GM18508 (cell line): ENCODE measurements around the gene FGF14.

ENCODE experiments used
- ATAC-seq: cut with Tn5 transposase; IDR thresholded peaks from one replicate; pipeline ENCODE4 v1.9.1; 2021; ENCODE audit warnings: moderate number of reproducible peaks; ENCODE audit not compliant: insufficient read depth, unreplicated experiment

The FGF14 gene

GRCh38 chr13:102373221-102373620 is 28.6 kb downstream of the FGF14 start:
- no peak for ATAC-seq

GRCh38 chr13:102369302-102369701 is 32.5 kb downstream of the FGF14 start:
- no peak for ATAC-seq

GRCh38 chr13:102367836-102368235 is 34.0 kb downstream of the FGF14 start:
- no peak for ATAC-seq

GRCh38 chr13:102361113-102361512 is 40.7 kb downstream of the FGF14 start:
- ATAC-seq, result no peak

- no peak for ATAC-seq
These were observed 42.6 kb downstream of the FGF14 start for GRCh38 chr13:102359264-102359663.

- ATAC-seq, result no peak
These were observed 46.6 kb downstream of the FGF14 start for GRCh38 chr13:102355251-102355650.

- no peak for ATAC-seq
These were observed 47.8 kb downstream of the FGF14 start for GRCh38 chr13:102354011-102354410.

GRCh38 chr13:102351521-102351920 is 50.3 kb downstream of the FGF14 start:
- no peak for ATAC-seq

GRCh38 chr13:102347490-102347889 is 54.4 kb downstream of the FGF14 start:
- no peak for ATAC-seq

GRCh38 chr13:102346769-102347168 is 55.1 kb downstream of the FGF14 start:
- ATAC-seq, result no peak

GRCh38 chr13:102344410-102344809 is 57.4 kb downstream of the FGF14 start:
- no peak for ATAC-seq

GRCh38 chr13:102333320-102334198 is 68.3 kb downstream of the FGF14 start:
- no peak for ATAC-seq

- ATAC-seq, result no peak
These were observed 72.9 kb downstream of the FGF14 start for GRCh38 chr13:102328909-102329308.

- ATAC-seq, result no peak
These were observed 74.7 kb downstream of the FGF14 start for GRCh38 chr13:102327119-102327617.

- ATAC-seq, result no peak
These were observed 75.3 kb downstream of the FGF14 start for GRCh38 chr13:102326381-102327118.

GRCh38 chr13:102325321-102325720 is 76.5 kb downstream of the FGF14 start:
- no peak for ATAC-seq

- no peak for ATAC-seq
These were observed 78.3 kb downstream of the FGF14 start for GRCh38 chr13:102323505-102323904.

GRCh38 chr13:102323012-102323411 is 78.8 kb downstream of the FGF14 start:
- no peak for ATAC-seq

- no peak for ATAC-seq
These were observed 79.6 kb downstream of the FGF14 start for GRCh38 chr13:102322211-102322610.

- ATAC-seq, result no peak
These were observed 83.6 kb downstream of the FGF14 start for GRCh38 chr13:102318233-102318632.

- no peak for ATAC-seq
These were observed 84.3 kb downstream of the FGF14 start for GRCh38 chr13:102317593-102317992.
